ENCODE measurements around the gene SCN5A. TPM values are rescaled to one million over a fixed set of nuclear protein-coding genes. Genes with fewer than 3 reads are reported as not detected.

The SCN5A gene
- polyA plus RNA-seq, 1 experiment: 0.74 TPM

DNA sequence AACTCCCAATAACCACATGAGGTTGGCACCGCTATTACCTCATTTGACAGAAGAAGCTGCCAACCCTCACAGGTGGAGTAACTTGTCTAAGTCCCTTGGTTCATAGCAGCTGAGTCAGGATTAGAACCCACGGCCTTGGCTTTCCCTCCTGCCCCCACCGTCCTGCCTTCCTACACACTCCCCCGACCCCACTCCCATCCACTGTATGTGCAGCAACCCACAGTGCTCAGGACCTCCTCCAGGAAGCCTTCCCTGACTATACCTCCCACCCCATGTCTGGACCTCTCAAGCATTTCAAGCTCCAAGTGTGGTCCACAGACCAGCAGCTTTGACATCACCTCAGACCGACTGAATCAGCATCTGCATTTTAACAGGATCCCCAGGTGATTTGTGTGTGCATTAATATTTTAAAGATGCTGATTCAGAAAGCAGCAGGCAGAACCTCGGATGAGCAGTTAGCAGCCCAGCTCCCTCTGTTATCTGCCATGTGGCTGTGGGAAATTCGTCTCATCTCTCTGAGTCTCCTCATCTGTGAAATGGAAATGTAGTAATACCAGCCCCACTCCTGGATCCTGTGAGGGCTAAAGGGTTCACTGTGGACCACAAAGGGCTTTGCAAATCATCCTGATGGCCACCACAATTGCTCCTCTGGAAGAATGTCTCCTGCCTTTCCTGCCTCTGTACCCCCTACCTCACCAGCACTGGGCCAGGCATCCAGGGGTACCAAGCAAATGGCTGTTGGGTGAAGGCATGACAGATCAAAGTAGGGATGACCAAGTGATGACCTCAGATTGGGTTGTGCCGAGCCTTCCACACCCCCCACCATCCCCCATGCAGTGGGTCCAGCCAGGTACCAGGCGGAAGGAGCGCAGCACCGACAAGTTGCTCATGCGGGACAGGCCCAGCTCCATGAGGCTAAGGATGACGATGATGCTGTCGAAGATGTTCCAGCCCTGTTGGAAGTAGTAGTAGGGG lies 62.7 kb downstream of the SCN5A start:
- Histone ChIP-seq H3K27me3 (ENCODE audit: control insufficient read depth, insufficient read depth, low read length) (no peaks in the 10 kb centered on the region), H3K4me3 (ENCODE audit: low read depth, low read length) (no peak overlapping the region), H3K36me3 (ENCODE audit: control insufficient read depth, insufficient read depth, low read length) (no peaks in the 10 kb centered on the region)
- no peak for DNase-seq (ENCODE audit: low read depth)
- TF ChIP-seq, protein P1, sequence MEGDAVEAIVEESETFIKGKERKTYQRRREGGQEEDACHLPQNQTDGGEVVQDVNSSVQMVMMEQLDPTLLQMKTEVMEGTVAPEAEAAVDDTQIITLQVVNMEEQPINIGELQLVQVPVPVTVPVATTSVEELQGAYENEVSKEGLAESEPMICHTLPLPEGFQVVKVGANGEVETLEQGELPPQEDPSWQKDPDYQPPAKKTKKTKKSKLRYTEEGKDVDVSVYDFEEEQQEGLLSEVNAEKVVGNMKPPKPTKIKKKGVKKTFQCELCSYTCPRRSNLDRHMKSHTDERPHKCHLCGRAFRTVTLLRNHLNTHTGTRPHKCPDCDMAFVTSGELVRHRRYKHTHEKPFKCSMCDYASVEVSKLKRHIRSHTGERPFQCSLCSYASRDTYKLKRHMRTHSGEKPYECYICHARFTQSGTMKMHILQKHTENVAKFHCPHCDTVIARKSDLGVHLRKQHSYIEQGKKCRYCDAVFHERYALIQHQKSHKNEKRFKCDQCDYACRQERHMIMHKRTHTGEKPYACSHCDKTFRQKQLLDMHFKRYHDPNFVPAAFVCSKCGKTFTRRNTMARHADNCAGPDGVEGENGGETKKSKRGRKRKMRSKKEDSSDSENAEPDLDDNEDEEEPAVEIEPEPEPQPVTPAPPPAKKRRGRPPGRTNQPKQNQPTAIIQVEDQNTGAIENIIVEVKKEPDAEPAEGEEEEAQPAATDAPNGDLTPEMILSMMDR (IDR thresholded peaks at IDR 0.05; ENCODE audit: insufficient read depth, low read depth, low read length): no peak
- CTCF ChIA-PET: no interaction called here
- POLR2A ChIA-PET: no interaction called here

DNA sequence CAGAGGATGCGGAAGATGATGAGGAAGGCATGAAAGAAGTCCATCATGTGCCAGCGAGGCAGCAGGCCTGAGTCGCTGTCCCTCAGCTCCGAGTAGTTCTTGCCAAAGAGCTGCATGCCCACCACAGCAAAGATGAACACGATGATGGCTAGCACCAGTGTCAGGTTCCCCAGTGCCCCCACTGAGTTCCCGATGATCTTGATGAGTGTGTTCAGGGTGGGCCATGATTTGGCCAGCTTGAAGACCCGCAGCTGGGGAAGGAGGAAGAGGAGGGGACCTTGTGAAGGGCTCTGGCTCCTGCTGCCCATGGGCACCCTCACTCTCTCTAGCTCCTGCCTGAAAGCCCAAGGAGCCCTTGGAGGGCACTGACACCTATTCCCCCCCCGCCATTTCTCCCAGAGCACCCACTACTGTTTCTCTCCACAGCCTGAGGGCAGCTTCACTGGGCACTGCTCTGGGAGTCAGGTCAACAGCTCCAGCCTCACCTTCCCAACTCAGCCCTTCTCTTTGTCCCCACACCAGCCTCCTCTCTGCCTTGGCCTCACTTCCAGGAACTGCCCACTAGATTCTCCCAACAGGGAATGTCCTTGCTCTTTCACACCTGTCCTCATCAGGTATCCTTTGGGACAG lies 63.6 kb downstream of the SCN5A start:
- TF ChIP-seq, protein P1 (IDR thresholded peaks at IDR 0.05; ENCODE audit: insufficient read depth, low read depth, low read length): no peak
- CTCF ChIA-PET: no interaction called here
- POLR2A ChIA-PET: no interaction called here
- Histone ChIP-seq H3K36me3 (ENCODE audit: control insufficient read depth, insufficient read depth, low read length) (no peaks in the 10 kb centered on the region), H3K4me3 (ENCODE audit: low read depth, low read length) (no peak overlapping the region), H3K27me3 (ENCODE audit: control insufficient read depth, insufficient read depth, low read length) (no peaks in the 10 kb centered on the region)
- no peak for DNase-seq (ENCODE audit: low read depth)

DNA sequence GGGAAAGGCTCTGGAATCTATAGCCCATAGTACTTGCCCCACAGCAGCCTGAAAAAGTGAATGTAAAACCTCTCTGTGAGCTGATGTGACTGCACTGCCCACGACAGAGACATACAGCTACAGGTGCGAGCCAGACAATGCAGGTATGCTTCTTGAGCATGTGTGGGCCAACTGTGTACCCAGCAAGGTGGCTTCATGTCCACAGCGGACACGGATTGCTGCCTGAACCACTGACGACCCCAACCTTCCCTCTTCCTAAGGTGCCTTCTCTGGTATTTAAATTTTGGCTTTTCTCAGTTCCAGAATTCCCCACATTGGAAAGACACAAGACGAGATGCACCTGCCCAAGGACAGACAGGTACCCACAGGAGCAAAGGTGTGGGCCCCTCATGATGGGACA lies 65.8 kb downstream of the SCN5A start:
- TF ChIP-seq, protein P1 (IDR thresholded peaks at IDR 0.05; ENCODE audit: insufficient read depth, low read depth, low read length): no peak
- POLR2A ChIA-PET: no interaction called here
- no peak overlapping the region for H3K4me3 ChIP-seq (ENCODE audit: low read depth, low read length)
- no peak for DNase-seq (ENCODE audit: low read depth)
- CTCF ChIA-PET: no interaction called here
- no peaks in the 10 kb centered on the region for H3K36me3 ChIP-seq (ENCODE audit: control insufficient read depth, insufficient read depth, low read length)
- no peaks in the 10 kb centered on the region for H3K27me3 ChIP-seq (ENCODE audit: control insufficient read depth, insufficient read depth, low read length)

DNA sequence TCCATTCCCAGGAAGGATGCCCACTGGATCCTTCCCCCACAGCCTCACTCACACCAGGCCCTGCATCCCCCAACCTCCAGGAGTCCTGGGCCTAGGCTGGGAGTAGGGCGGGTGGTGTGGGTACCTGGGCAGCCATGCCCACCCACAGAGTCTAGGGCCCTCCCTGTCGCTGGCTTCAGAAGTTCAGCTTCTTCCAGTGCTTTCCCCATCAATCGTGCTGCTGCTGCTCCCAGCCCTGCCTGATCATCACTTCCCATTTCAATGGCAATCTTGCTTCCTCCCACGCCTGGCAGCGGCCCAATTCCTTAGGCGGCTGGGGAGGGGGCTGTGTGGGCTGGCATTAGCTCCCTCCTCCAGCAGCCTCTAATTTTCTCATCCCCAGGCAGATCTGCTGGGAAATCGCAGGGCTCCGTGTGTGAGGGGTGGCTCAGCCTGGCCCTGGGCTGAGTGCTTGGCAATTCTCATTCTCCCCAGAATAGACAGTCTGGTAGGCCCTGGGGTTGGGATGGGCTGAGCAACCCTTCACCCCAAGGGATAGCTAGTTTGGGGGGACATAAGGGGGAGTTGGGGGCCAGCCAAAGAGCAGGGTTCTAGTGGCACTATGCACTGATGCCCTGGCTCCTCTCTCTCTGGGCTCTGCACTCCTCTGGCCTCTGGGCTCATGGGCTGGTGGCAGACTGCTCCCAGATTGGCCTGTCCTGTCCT lies 66.4 kb downstream of the SCN5A start:
- Histone ChIP-seq H3K4me3 (ENCODE audit: low read depth, low read length) (no peak overlapping the region), H3K36me3 (ENCODE audit: control insufficient read depth, insufficient read depth, low read length) (no peaks in the 10 kb centered on the region), H3K27me3 (ENCODE audit: control insufficient read depth, insufficient read depth, low read length) (no peaks in the 10 kb centered on the region)
- ChIA-PET CTCF (no interaction called here), POLR2A (no interaction called here)
- TF ChIP-seq, protein P1 (IDR thresholded peaks at IDR 0.05; ENCODE audit: insufficient read depth, low read depth, low read length): no peak
- no peak for DNase-seq (ENCODE audit: low read depth)

DNA sequence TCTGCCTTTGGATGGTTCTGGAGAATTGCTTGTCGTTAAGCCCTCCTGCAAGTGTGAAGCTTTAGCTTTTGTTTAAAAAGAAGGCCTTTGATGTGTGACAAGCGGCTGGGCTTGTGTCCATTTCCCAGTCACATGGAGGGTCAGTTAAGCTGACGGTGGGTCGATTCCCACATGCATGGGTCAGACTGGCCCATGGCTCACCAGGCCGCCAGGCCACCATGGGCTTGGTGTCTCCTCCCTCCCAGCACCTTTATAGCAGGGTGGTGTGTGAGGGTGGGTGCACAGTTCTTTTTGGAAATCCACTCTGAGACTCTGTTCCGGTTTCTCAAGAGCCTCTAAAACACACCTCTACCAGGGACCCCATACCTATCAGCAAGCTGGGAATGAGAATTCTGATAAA lies 67.2 kb downstream of the SCN5A start:
- ChIA-PET POLR2A (no interaction called here), CTCF (interaction anchor here (0.6 kb wide), 1 partner anchor 35 kb away, joined by 3 read pairs; no protein-coding TSS in a partner anchor)
- DNase-seq (ENCODE audit: low read depth): no peak
- no peak overlapping the region for H3K4me3 ChIP-seq (ENCODE audit: low read depth, low read length)
- no peaks in the 10 kb centered on the region for H3K36me3 ChIP-seq (ENCODE audit: control insufficient read depth, insufficient read depth, low read length)
- H3K27me3 ChIP-seq (ENCODE audit: control insufficient read depth, insufficient read depth, low read length): no peaks in the 10 kb centered on the region
- TF ChIP-seq, protein P1 (IDR thresholded peaks at IDR 0.05; ENCODE audit: insufficient read depth, low read depth, low read length): no peak
